GM21825 (cell line): ENCODE measurements around the gene PLTP.
A peak's percentile ranks its signal among the peaks of the same experiment; 100 is the strongest.

ENCODE experiments used
- ATAC-seq: cut with Tn5 transposase; IDR thresholded peaks from one replicate; pipeline ENCODE4 v1.9.1; 2021; ENCODE audit warnings: mild to moderate bottlenecking, moderate library complexity; ENCODE audit not compliant: unreplicated experiment

Gene PLTP

GRCh38 chr20:45921337-45922189 is 9.6 kb upstream of the PLTP start:
- no peak for ATAC-seq

- ATAC-seq, result no peak
Measured at GRCh38 chr20:45920462-45921336, 8.7 kb upstream of the PLTP start.

GRCh38 chr20:45919542-45920399 is 7.8 kb upstream of the PLTP start:
- no peak for ATAC-seq

GRCh38 chr20:45918779-45919537 is 7.0 kb upstream of the PLTP start:
- no peak for ATAC-seq

GRCh38 chr20:45918182-45918737 is 6.3 kb upstream of the PLTP start:
- no peak for ATAC-seq

GRCh38 chr20:45917790-45918141 is 5.8 kb upstream of the PLTP start:
- ATAC-seq, result no peak

GRCh38 chr20:45913116-45913515 is 1.2 kb upstream of the PLTP start:
- ATAC-seq, result no peak

GRCh38 chr20:45912344-45912682 is 358 bp upstream of the PLTP start:
- ATAC-seq, result no peak

GRCh38 chr20:45910670-45911485 is 1.1 kb downstream of the PLTP start:
- peak; percentile 81 for ATAC-seq

GRCh38 chr20:45909817-45910669 is 1.9 kb downstream of the PLTP start:
- no peak for ATAC-seq

- no peak for ATAC-seq
Measured at GRCh38 chr20:45909336-45909808, 2.6 kb downstream of the PLTP start.

- ATAC-seq, result no peak
Measured at GRCh38 chr20:45908084-45908483, 3.9 kb downstream of the PLTP start.

GRCh38 chr20:45907219-45907948 is 4.6 kb downstream of the PLTP start:
- no peak for ATAC-seq

GRCh38 chr20:45905505-45906079 is 6.4 kb downstream of the PLTP start:
- ATAC-seq, result no peak

GRCh38 chr20:45904583-45905504 is 7.1 kb downstream of the PLTP start:
- no peak for ATAC-seq

GRCh38 chr20:45902199-45902701 is 9.7 kb downstream of the PLTP start:
- ATAC-seq, result no peak
